PC-9 (cell line): ENCODE data around the gene MRM3. TPM values are rescaled to one million over a fixed set of nuclear protein-coding genes. Genes with fewer than 3 reads are reported as not detected.
A peak's percentile ranks its signal among the peaks of the same experiment; 100 is the strongest.
"Not testable (repeated sequence)": the region's sequence is repeated elsewhere in the genome, so short reads cannot be mapped to it uniquely, and the experiment has no call there.

Source experiments
- BruUV-seq: library from RNA; stranded (reverse); fragments of 400-500 nt; replicated peaks from 2 replicates; lab custom pipeline; 2021; lab: Mats Ljungman, UMichigan
- CTCF ChIA-PET: fragments of 300-600 bp; sonication (Branson Sonifier 250); formaldehyde crosslinking; loops from one replicate; lab custom pipeline; 2022; ENCODE audit warnings: antibody characterized with exemption; lab: Charles Lee
- POLR2A ChIA-PET: fragments of 300-600 bp; sonication (Branson Sonifier 250); formaldehyde crosslinking; loops from one replicate; lab custom pipeline; 2022; ENCODE audit warnings: antibody characterized with exemption; ENCODE audit not compliant: unreplicated experiment; lab: Charles Lee
- DNase-seq, 2 experiments: peaks; one replicate each; pipeline versions ENCODE4 v3.0.0 to v3.0.0-alpha.2; 2015 to 2022; ENCODE audit warnings: mixed read lengths in 1 of 2
- H2AFZ ChIP-seq: fragments of 200-600 bp; sonication (generic); 2 replicates; pipeline ENCODE4 v1.8.1; 2017; ENCODE audit warnings: antibody characterized with exemption
- H3F3A ChIP-seq: fragments of 200-600 bp; sonication (generic); 2 replicates; pipeline ENCODE4 v1.8.1; 2017; ENCODE audit warnings: antibody characterized with exemption, mild to moderate bottlenecking, low read depth; ENCODE audit not compliant: insufficient read depth
- H3K27ac ChIP-seq: fragments of 200-600 bp; sonication (generic); 2 replicates; pipeline ENCODE4 v1.6.1; 2016; ENCODE audit warnings: mixed run types
- H3K27me3 ChIP-seq: fragments of 200-600 bp; sonication (generic); 2 replicates; pipeline ENCODE4 v1.6.1; 2016; ENCODE audit warnings: low read depth, mixed run types; ENCODE audit not compliant: insufficient read depth
- H3K36me3 ChIP-seq: fragments of 200-600 bp; sonication (generic); 2 replicates; pipeline ENCODE4 v1.6.1; 2016; ENCODE audit warnings: low read depth, mixed run types
- H3K4me1 ChIP-seq: fragments of 200-600 bp; sonication (generic); replicated peaks from 2 replicates; pipeline ENCODE4 v1.6.1; 2016; ENCODE audit warnings: mixed run types; ENCODE audit not compliant: insufficient read depth
- H3K4me2 ChIP-seq: fragments of 200-600 bp; sonication (generic); 2 replicates; pipeline ENCODE4 v1.6.1; 2017; ENCODE audit warnings: mixed run types
- H3K4me3 ChIP-seq: fragments of 200-600 bp; sonication (generic); 2 replicates; pipeline ENCODE4 v1.6.1; 2016; ENCODE audit warnings: mixed run types
- H3K79me2 ChIP-seq: fragments of 200-600 bp; sonication (generic); 2 replicates; pipeline ENCODE4 v1.6.1; 2017; ENCODE audit warnings: low read depth, mixed run types
- H3K9me2 ChIP-seq: fragments of 200-600 bp; sonication (generic); 2 replicates; pipeline ENCODE4 v1.8.1; 2017; ENCODE audit warnings: mild to moderate bottlenecking; ENCODE audit not compliant: insufficient read depth
- H3K9me3 ChIP-seq: fragments of 200-600 bp; sonication (generic); 2 replicates; pipeline ENCODE4 v1.8.1; 2016; ENCODE audit warnings: low read depth; ENCODE audit not compliant: insufficient read depth
- H4K20me1 ChIP-seq: fragments of 200-600 bp; sonication (generic); 2 replicates; pipeline ENCODE4 v1.8.1; 2017; ENCODE audit not compliant: insufficient read depth
- EZH2 ChIP-seq: fragments of 200-600 bp; sonication (generic); IDR thresholded peaks from 2 replicates; pipeline ENCODE4 v1.8.0; 2017; ENCODE audit warnings: antibody characterized with exemption, low read depth
- intact Hi-C: fragments of 100-400 bp; cut with micrococcal nuclease; formaldehyde crosslinking; loops from one replicate; pipeline ENCODE4 v1.10.0; 2022; ENCODE audit not compliant: unreplicated experiment
- total RNA-seq: library from RNA; stranded (reverse); gene quantifications from 2 replicates; pipeline ENCODE4 v1.2.3, GENCODE V29; 2021
- TF ChIP-seq, protein P1 (sequence below): fragments of 200-600 bp; sonication (generic); conservative IDR thresholded peaks from 2 replicates; pipeline ENCODE4 v1.6.1; 2017; ENCODE audit warnings: mixed run types, antibody characterized with exemption, mild to moderate bottlenecking, moderate library complexity

MRM3 gene
- total RNA-seq, 1 experiment from 2014 or later, result 23.2 TPM

GRCh38 chr17:745406-745805, 36.7 kb upstream of the MRM3 start:
- H3K27me3 ChIP-seq, result no peaks in the 10 kb centered on the region
- no peak overlapping the region for H3K27ac ChIP-seq
- ChIA-PET CTCF (interaction anchor here (0.6 kb wide), 1 partner anchor 236 kb away, joined by 3 read pairs; no protein-coding TSS in a partner anchor), POLR2A (no interaction called here)
- H3K9me2 ChIP-seq, result no peaks in the 10 kb centered on the region
- peaks cover 61% of the 10 kb centered on the region for H3K79me2 ChIP-seq
- no peak overlapping the region for H2AFZ ChIP-seq
- H3F3A ChIP-seq, result peaks cover 26% of the 10 kb centered on the region
- no peak for DNase-seq
- peaks cover 71% of the 10 kb centered on the region for H4K20me1 ChIP-seq
- H3K9me3 ChIP-seq, result no peaks in the 10 kb centered on the region; the same call in 1 of the 2 replicates
- no peak overlapping the region for H3K4me2 ChIP-seq
- BruUV-seq, result no TSS peak
- intact Hi-C loops, result no loop called here
- no peak overlapping the region for H3K4me3 ChIP-seq
- TF ChIP-seq, protein P1, sequence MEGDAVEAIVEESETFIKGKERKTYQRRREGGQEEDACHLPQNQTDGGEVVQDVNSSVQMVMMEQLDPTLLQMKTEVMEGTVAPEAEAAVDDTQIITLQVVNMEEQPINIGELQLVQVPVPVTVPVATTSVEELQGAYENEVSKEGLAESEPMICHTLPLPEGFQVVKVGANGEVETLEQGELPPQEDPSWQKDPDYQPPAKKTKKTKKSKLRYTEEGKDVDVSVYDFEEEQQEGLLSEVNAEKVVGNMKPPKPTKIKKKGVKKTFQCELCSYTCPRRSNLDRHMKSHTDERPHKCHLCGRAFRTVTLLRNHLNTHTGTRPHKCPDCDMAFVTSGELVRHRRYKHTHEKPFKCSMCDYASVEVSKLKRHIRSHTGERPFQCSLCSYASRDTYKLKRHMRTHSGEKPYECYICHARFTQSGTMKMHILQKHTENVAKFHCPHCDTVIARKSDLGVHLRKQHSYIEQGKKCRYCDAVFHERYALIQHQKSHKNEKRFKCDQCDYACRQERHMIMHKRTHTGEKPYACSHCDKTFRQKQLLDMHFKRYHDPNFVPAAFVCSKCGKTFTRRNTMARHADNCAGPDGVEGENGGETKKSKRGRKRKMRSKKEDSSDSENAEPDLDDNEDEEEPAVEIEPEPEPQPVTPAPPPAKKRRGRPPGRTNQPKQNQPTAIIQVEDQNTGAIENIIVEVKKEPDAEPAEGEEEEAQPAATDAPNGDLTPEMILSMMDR, result no peak
- TF ChIP-seq EZH2, result no peak
- peaks cover 7% of the 10 kb centered on the region for H3K4me1 ChIP-seq
- H3K36me3 ChIP-seq, result peaks cover 60% of the 10 kb centered on the region

GRCh38 chr17:746181-746580, 36.0 kb upstream of the MRM3 start:
- peaks cover 13% of the 10 kb centered on the region for H3K4me1 ChIP-seq
- no peak for DNase-seq
- intact Hi-C loops, result no loop called here
- no peak overlapping the region for H3K27ac ChIP-seq
- H3K9me2 ChIP-seq, result no peaks in the 10 kb centered on the region
- no peak overlapping the region for H2AFZ ChIP-seq
- POLR2A ChIA-PET, result no interaction called here
- H3K36me3 ChIP-seq, result peaks cover 55% of the 10 kb centered on the region
- H3K4me3 ChIP-seq, result no peak overlapping the region
- CTCF ChIA-PET, result interaction anchor here (0.6 kb wide), 1 partner anchor 235 kb away, joined by 3 read pairs; no protein-coding TSS in a partner anchor
- peaks cover 26% of the 10 kb centered on the region for H3F3A ChIP-seq
- H3K79me2 ChIP-seq, result peaks cover 69% of the 10 kb centered on the region
- TF ChIP-seq, protein P1, result no peak
- no peak for TF ChIP-seq EZH2
- H3K9me3 ChIP-seq, result no peaks in the 10 kb centered on the region; the same call in 1 of the 2 replicates
- no peak overlapping the region for H3K4me2 ChIP-seq
- H4K20me1 ChIP-seq, result peaks cover 66% of the 10 kb centered on the region
- BruUV-seq, result no TSS peak
- no peaks in the 10 kb centered on the region for H3K27me3 ChIP-seq

GRCh38 chr17:746783-747629, 35.1 kb upstream of the MRM3 start:
- intact Hi-C loops, result no loop called here
- H3F3A ChIP-seq, result peaks cover 18% of the 10 kb centered on the region
- CTCF ChIA-PET, result interaction anchor here (0.7 kb wide), 1 partner anchor 16 kb away, joined by 3 read pairs; no protein-coding TSS in a partner anchor
- TF ChIP-seq, protein P1, result no peak
- no peak for TF ChIP-seq EZH2
- no peak overlapping the region for H2AFZ ChIP-seq
- POLR2A ChIA-PET, result no interaction called here
- no peaks in the 10 kb centered on the region for H3K27me3 ChIP-seq
- peaks cover 13% of the 10 kb centered on the region for H3K4me1 ChIP-seq
- H4K20me1 ChIP-seq, result peaks cover 58% of the 10 kb centered on the region
- H3K27ac ChIP-seq, result no peak overlapping the region
- H3K9me3 ChIP-seq, result no peaks in the 10 kb centered on the region; the same call in 1 of the 2 replicates
- H3K36me3 ChIP-seq, result peaks cover 49% of the 10 kb centered on the region
- no TSS peak for BruUV-seq
- no peak for DNase-seq
- no peak overlapping the region for H3K4me2 ChIP-seq
- H3K4me3 ChIP-seq, result no peak overlapping the region
- H3K79me2 ChIP-seq, result peaks cover 77% of the 10 kb centered on the region
- H3K9me2 ChIP-seq, result no peaks in the 10 kb centered on the region

DNA sequence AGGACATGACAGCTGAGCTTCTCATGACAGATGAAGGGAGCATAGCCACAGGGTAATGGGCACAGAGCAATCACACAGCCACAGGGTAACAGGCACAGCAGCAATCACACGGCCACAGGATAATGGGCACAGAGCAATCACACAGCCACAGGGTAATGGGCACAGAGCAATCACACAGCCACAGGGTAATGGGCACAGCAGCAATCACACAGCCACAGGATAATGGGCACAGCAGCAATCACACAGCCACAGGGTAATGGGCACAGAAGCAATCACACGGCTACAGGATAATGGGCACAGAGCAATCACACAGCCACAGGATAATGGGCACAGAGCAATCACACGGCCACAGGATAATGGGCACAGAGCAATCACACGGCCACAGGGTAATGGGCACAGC, 33.5 kb upstream of the MRM3 start:
- intact Hi-C loops, H3K9me2 ChIP-seq, H3F3A ChIP-seq, POLR2A ChIA-PET, H2AFZ ChIP-seq, H3K4me2 ChIP-seq, CTCF ChIA-PET, H3K4me3 ChIP-seq, BruUV-seq, H3K9me3 ChIP-seq, H3K27ac ChIP-seq, DNase-seq, H3K27me3 ChIP-seq: not testable (repeated sequence)
- Histone ChIP-seq H4K20me1 (peaks cover 44% of the 10 kb centered on the region), H3K36me3 (peaks cover 47% of the 10 kb centered on the region), H3K4me1 (peaks cover 18% of the 10 kb centered on the region), H3K79me2 (peaks cover 71% of the 10 kb centered on the region)

DNA sequence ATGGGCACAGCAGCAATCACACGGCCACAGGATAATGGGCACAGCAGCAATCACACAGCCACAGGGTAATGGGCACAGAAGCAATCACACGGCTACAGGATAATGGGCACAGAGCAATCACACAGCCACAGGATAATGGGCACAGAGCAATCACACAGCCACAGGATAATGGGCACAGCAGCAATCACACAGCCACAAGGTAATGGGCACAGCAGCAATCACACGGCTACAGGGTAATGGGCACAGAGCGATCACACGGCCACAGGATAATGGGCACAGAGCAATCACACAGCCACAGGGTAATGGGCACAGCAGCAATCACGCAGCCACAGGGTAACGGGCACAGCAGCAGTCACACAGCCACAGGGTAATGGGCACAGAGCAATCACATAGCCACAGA, 32.8 kb upstream of the MRM3 start:
- Histone ChIP-seq H4K20me1 (peaks cover 38% of the 10 kb centered on the region), H3K4me1 (peaks cover 18% of the 10 kb centered on the region), H3K36me3 (peaks cover 41% of the 10 kb centered on the region), H3K4me2 (peak overlapping the region; percentile 89; the same call in 1 of the 2 replicates), H3F3A (peaks cover 10% of the 10 kb centered on the region), H3K79me2 (peaks cover 64% of the 10 kb centered on the region)
- BruUV-seq, H3K27me3 ChIP-seq, H2AFZ ChIP-seq, intact Hi-C loops, H3K9me2 ChIP-seq, H3K9me3 ChIP-seq, H3K4me3 ChIP-seq, CTCF ChIA-PET, H3K27ac ChIP-seq, POLR2A ChIA-PET, DNase-seq: not testable (repeated sequence)
